ENCODE measurements around the gene DNMT1. TPM values are rescaled to one million over a fixed set of nuclear protein-coding genes. Genes with fewer than 3 reads are reported as not detected.

DNMT1 gene
- total RNA-seq, 1 experiment from 2014 or later: 259 TPM

DNA sequence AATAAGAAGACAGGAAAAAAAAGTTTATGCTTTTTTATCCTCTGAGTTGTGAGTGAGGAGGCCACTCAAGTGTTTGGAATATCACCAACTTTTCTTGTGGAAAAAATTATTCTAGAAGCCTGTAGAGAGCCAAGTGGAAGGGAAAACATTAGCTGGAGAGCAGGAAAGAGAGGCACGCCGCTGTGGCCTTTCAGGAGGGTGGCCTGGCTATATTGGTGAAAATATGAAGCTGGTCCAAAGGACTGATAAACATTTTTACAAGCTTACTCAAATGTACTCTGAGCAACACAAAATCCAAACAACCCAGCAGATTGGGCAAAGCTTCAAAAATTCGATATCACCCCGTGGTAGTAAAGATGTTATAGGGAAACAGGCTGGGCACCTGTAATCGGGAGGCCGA is 72.7 kb downstream of the DNMT1 start:
- no peak for TF ChIP-seq CTCF (conservative IDR thresholded peaks at IDR 0.05; ENCODE audit: low read depth, low read length)
- TF ChIP-seq EZH2 (IDR thresholded peaks at IDR 0.05; ENCODE audit: low read length, unreplicated experiment): no peak
- no peak for TF ChIP-seq EZH2phosphoT487 (IDR thresholded peaks at IDR 0.05; ENCODE audit: borderline replicate concordance, low read length)
- BruUV-seq (replicated peaks): no TSS peak
- no peaks in the 10 kb centered on the region for H3K27me3 ChIP-seq (ENCODE audit: low read length)
- H3K9ac ChIP-seq (ENCODE audit: low read length): no peak overlapping the region
- H3K36me3 ChIP-seq (ENCODE audit: low read depth, low read length): peaks cover 13% of the 10 kb centered on the region
- H3K79me2 ChIP-seq (ENCODE audit: low read length): peaks cover 25% of the 10 kb centered on the region
- H3K9me3 ChIP-seq (ENCODE audit: low read length): no peaks in the 10 kb centered on the region
- peaks cover 20% of the 10 kb centered on the region for H3K4me1 ChIP-seq (ENCODE audit: insufficient read depth, low read length)
- intact Hi-C loops (cut with micrococcal nuclease): no loop called here
- POLR2A ChIA-PET (ENCODE audit: unreplicated experiment): interaction anchor here (0.5 to 0.9 kb wide), 4 partner anchors 16 to 362 kb away, joined by 3 to 6 read pairs (median 4); partner anchors contain the start of gene PPAN
- H3K9me2 ChIP-seq (replicated peaks; ENCODE audit: low read length): no peaks in the 10 kb centered on the region
- ATAC-seq: peak; percentile 44
- DNase-seq: peak; percentile 63
- H3K4me2 ChIP-seq (ENCODE audit: low read length): no peak overlapping the region
- CTCF ChIA-PET: interaction anchor here (0.6 to 0.7 kb wide), 2 partner anchors 122 to 128 kb away, joined by 3 to 5 read pairs; no protein-coding TSS in a partner anchor
- H3F3A ChIP-seq (ENCODE audit: low read length, unreplicated experiment): no peaks in the 10 kb centered on the region
- H4K20me1 ChIP-seq (ENCODE audit: low read length): no peaks in the 10 kb centered on the region
- no peak overlapping the region for H2AFZ ChIP-seq (ENCODE audit: low read length)
- H3K4me3 ChIP-seq (ENCODE audit: low read length): no peak overlapping the region
- H3K27ac ChIP-seq (ENCODE audit: low read length): peak overlapping the region; percentile 43

- H3K9ac ChIP-seq (ENCODE audit: low read length): peak overlapping the region; percentile 8; the same call in 1 of the 2 replicates
- ChIA-PET CTCF (interaction anchor here (0.6 to 1.4 kb wide), 7 partner anchors 15 to 129 kb away, joined by 3 to 9 read pairs (median 5); partner anchors contain the start of genes DNMT1 and PPAN), POLR2A (ENCODE audit: unreplicated experiment) (no interaction called here)
- peak overlapping the region; percentile 28; the same call in 1 of the 2 replicates for H3K4me3 ChIP-seq (ENCODE audit: low read length)
- H3K27ac ChIP-seq (ENCODE audit: low read length): peak overlapping the region; percentile 78
- H4K20me1 ChIP-seq (ENCODE audit: low read length): no peaks in the 10 kb centered on the region
- intact Hi-C loops (cut with micrococcal nuclease): loop anchor here (1.0 kb wide), 1 partner anchor 131 kb away; no protein-coding TSS in a partner anchor
- no peaks in the 10 kb centered on the region for H3K9me2 ChIP-seq (replicated peaks; ENCODE audit: low read length)
- ATAC-seq (peak; percentile 47), DNase-seq (peak; percentile 96)
- no peaks in the 10 kb centered on the region for H3K27me3 ChIP-seq (ENCODE audit: low read length)
- H3K9me3 ChIP-seq (ENCODE audit: low read length): no peaks in the 10 kb centered on the region
- TF ChIP-seq CTCF (conservative IDR thresholded peaks at IDR 0.05; ENCODE audit: low read depth, low read length): no peak
- H2AFZ ChIP-seq (ENCODE audit: low read length): no peak overlapping the region
- peaks cover 19% of the 10 kb centered on the region for H3K36me3 ChIP-seq (ENCODE audit: low read depth, low read length)
- BruUV-seq (replicated peaks): no TSS peak
- no peaks in the 10 kb centered on the region for H3F3A ChIP-seq (ENCODE audit: low read length, unreplicated experiment)
- H3K4me1 ChIP-seq (ENCODE audit: insufficient read depth, low read length): peaks cover 20% of the 10 kb centered on the region
- peak overlapping the region; percentile 91 for H3K4me2 ChIP-seq (ENCODE audit: low read length)
- H3K79me2 ChIP-seq (ENCODE audit: low read length): peaks cover 26% of the 10 kb centered on the region
These were observed 74.1 kb downstream of the DNMT1 start for GRCh38 chr19:10120538-10121189.

DNA sequence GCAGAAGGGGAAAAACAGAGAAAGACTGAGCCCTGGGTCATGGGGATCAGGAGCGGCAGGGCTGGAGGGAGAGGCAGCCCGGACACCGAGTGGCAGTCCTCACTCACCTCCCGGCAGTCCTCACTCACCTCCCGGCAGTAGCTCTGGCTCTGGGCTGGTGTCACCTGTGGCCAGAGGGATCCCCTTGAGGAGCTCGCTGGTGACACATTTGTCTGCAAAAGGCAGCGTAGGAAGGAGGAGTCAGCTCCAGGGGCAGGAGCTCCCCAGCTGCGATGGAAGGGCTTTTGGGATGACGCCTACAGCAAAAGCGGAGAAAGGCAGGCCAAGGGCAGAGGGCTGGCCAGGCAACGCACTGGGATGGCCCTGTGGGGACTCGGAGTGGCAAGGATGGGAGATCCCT is 75.8 kb downstream of the DNMT1 start:
- no TSS peak for BruUV-seq (replicated peaks)
- H3K4me3 ChIP-seq (ENCODE audit: low read length): peak overlapping the region; percentile 76
- no peaks in the 10 kb centered on the region for H3F3A ChIP-seq (ENCODE audit: low read length, unreplicated experiment)
- H4K20me1 ChIP-seq (ENCODE audit: low read length): no peaks in the 10 kb centered on the region
- intact Hi-C loops (cut with micrococcal nuclease): no loop called here
- peak; percentile 23 for DNase-seq
- peaks cover 20% of the 10 kb centered on the region for H3K36me3 ChIP-seq (ENCODE audit: low read depth, low read length)
- H3K9ac ChIP-seq (ENCODE audit: low read length): peak overlapping the region; percentile 94
- H3K4me2 ChIP-seq (ENCODE audit: low read length): peak overlapping the region; percentile 91
- H3K9me2 ChIP-seq (replicated peaks; ENCODE audit: low read length): no peaks in the 10 kb centered on the region
- H3K79me2 ChIP-seq (ENCODE audit: low read length): peaks cover 26% of the 10 kb centered on the region
- no peak overlapping the region; the same call in 1 of the 2 replicates for H3K27ac ChIP-seq (ENCODE audit: low read length)
- H3K4me1 ChIP-seq (ENCODE audit: insufficient read depth, low read length): peaks cover 20% of the 10 kb centered on the region
- ChIA-PET POLR2A (ENCODE audit: unreplicated experiment) (interaction anchor here (0.6 kb wide), 1 partner anchor 15 kb away, joined by 5 read pairs; no protein-coding TSS in a partner anchor), CTCF (no interaction called here)
- ATAC-seq: peak; percentile 0; the same call in 1 of the 2 replicates
- H3K9me3 ChIP-seq (ENCODE audit: low read length): no peaks in the 10 kb centered on the region
- no peak overlapping the region for H2AFZ ChIP-seq (ENCODE audit: low read length)
- no peaks in the 10 kb centered on the region for H3K27me3 ChIP-seq (ENCODE audit: low read length)
- no peak for TF ChIP-seq CTCF (conservative IDR thresholded peaks at IDR 0.05; ENCODE audit: low read depth, low read length)

Measured in PC-3 (cell line).